Panc1 (cell line): Measurements from ENCODE around the gene MAPK1IP1L.

Experiments used
- POLR2AphosphoS5 ChIP-seq: IDR thresholded peaks from 2 replicates; pipeline ENCODE4 v1.6.1; 2012; ENCODE audit warnings: mild to moderate bottlenecking, low read depth, low read length, moderate library complexity
- SIN3A ChIP-seq: IDR thresholded peaks from 2 replicates; pipeline ENCODE4 v1.6.1; 2012; ENCODE audit warnings: low read depth, mild to moderate bottlenecking, low read length, moderate library complexity, borderline replicate concordance; ENCODE audit not compliant: insufficient read depth
- TF ChIP-seq, protein P1 (sequence below): fragments of 450-650 bp; IDR thresholded peaks from 2 replicates; pipeline ENCODE4 v1.5.1; 2017; ENCODE audit warnings: mild to moderate bottlenecking

DNA sequence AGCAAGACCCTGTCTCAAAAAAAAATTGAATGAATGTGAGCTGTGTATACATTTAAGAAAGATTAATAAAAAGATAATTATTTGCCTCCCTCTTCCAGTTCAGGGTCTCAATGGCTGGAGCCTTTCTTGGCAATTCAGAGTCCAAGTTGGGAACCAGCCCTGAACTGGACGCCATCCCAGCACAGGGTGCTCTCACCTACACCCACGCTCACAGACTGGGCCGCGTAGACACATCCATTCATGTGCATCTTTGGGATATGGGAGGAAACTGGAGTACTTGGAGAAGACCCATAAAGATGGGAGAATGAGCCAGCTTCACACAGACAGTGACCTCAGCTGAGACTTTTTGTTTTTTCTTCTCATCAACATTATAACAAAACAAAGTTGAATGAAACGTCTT is 6.5 kb downstream of the MAPK1IP1L start:
- TF ChIP-seq, protein P1, sequence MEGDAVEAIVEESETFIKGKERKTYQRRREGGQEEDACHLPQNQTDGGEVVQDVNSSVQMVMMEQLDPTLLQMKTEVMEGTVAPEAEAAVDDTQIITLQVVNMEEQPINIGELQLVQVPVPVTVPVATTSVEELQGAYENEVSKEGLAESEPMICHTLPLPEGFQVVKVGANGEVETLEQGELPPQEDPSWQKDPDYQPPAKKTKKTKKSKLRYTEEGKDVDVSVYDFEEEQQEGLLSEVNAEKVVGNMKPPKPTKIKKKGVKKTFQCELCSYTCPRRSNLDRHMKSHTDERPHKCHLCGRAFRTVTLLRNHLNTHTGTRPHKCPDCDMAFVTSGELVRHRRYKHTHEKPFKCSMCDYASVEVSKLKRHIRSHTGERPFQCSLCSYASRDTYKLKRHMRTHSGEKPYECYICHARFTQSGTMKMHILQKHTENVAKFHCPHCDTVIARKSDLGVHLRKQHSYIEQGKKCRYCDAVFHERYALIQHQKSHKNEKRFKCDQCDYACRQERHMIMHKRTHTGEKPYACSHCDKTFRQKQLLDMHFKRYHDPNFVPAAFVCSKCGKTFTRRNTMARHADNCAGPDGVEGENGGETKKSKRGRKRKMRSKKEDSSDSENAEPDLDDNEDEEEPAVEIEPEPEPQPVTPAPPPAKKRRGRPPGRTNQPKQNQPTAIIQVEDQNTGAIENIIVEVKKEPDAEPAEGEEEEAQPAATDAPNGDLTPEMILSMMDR, result no peak
- TF ChIP-seq POLR2AphosphoS5 (no peak), SIN3A (no peak)
